Tibial artery (tissue), 4 donors: Measurements from ENCODE around the gene ACTL10.

Experiments used
- DNase-seq, 2 donors: peaks; one replicate each; pipeline ENCODE4 v3.0.0-alpha.2; 2019
- H3K27ac ChIP-seq, 2 donors: fragments of 200-600 bp; sonication (generic) in 1 of 2; 1 replicate in 1 of 2; 2 replicates in 1 of 2; pipeline ENCODE4 v1.5.1; 2018 to 2019; ENCODE audit warnings: mild to moderate bottlenecking in 1 of 2
- H3K27me3 ChIP-seq, 2 donors: fragments of 200-600 bp; sonication (generic) in 1 of 2; one replicate each; pipeline versions ENCODE4 v1.5.1 to v1.6.0; 2016 to 2019
- H3K36me3 ChIP-seq, 3 donors: fragments of 200-600 bp; sonication (generic) in 2 of 3; one replicate each; pipeline ENCODE4 v1.5.1; 2016 to 2019; ENCODE audit warnings: mild to moderate bottlenecking in 2 of 3
- H3K4me1 ChIP-seq, 4 donors: fragments of 200-600 bp; sonication (generic) in 2 of 4; 1 replicate in 3 of 4; 2 replicates in 1 of 4; pipeline ENCODE4 v1.5.1; 2016 to 2019
- H3K4me3 ChIP-seq, 2 donors: fragments of 200-600 bp; sonication (generic) in 1 of 2; 1 replicate in 1 of 2; 2 replicates in 1 of 2; pipeline ENCODE4 v1.5.1; 2018 to 2019; ENCODE audit warnings: mild to moderate bottlenecking in 2 of 2
- H3K9me3 ChIP-seq, 3 donors: fragments of 200-600 bp; sonication (generic) in 1 of 3; one replicate each; pipeline ENCODE4 v1.5.1; 2016 to 2019
- intact Hi-C: fragments of 100-400 bp; cut with DNase I; formaldehyde crosslinking; loops from one replicate; pipeline ENCODE4 v1.15.0; 2023; ENCODE audit warnings: low total_unique reads
- TF ChIP-seq, protein P1 (sequence below), 2 experiments: fragments of 200-600 bp in 1 of 2; fragments of 450-650 bp in 1 of 2; IDR thresholded peaks; one replicate each; pipeline ENCODE4 v1.5.1; 2017 to 2019; ENCODE audit warnings: antibody characterized with exemption in 2 of 2, mild to moderate bottlenecking in 1 of 2, moderate library complexity in 1 of 2

Gene ACTL10

DNA sequence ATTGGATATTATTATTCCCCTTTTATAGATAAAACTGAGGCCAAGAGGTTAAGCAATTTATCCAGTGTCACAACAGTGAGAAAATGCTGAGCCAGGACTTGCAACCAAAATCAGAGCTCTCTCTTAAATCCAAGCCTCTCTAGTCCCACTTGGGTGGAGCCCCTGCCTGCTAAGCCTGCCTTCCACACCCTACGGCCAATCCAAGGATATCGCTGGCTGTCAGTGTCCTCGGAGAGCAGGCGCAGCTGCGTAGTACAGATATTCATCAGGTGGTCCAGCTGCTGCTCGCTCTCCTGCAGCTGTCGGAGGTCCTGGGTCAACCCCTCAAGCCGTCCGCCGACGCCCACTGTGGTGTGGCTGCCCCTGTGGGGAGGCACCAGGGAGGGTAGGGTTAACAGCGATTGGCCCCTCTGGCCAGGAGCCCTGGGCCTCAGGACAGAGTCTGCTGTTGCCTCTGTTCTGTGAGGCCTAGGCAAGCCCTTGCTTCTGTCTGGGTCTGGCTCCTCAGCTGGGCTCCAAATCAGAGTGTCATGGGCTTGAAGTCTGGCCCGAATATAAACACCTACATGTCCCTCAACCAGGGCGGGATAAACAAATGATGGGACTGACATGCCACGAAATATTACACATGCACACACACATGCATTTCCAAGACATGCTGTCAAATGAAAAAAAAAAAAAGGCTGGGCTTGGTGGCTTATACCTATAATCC, 11.4 kb downstream of the ACTL10 start:
- intact Hi-C loops: no loop called here
- H3K36me3 ChIP-seq: no peaks in the 10 kb centered on the region
- H3K9me3 ChIP-seq: no peaks in the 10 kb centered on the region
- no peaks in the 10 kb centered on the region for H3K27me3 ChIP-seq
- H3K4me3 ChIP-seq: no peak overlapping the region
- TF ChIP-seq, protein P1, sequence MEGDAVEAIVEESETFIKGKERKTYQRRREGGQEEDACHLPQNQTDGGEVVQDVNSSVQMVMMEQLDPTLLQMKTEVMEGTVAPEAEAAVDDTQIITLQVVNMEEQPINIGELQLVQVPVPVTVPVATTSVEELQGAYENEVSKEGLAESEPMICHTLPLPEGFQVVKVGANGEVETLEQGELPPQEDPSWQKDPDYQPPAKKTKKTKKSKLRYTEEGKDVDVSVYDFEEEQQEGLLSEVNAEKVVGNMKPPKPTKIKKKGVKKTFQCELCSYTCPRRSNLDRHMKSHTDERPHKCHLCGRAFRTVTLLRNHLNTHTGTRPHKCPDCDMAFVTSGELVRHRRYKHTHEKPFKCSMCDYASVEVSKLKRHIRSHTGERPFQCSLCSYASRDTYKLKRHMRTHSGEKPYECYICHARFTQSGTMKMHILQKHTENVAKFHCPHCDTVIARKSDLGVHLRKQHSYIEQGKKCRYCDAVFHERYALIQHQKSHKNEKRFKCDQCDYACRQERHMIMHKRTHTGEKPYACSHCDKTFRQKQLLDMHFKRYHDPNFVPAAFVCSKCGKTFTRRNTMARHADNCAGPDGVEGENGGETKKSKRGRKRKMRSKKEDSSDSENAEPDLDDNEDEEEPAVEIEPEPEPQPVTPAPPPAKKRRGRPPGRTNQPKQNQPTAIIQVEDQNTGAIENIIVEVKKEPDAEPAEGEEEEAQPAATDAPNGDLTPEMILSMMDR (IDR thresholded peaks at IDR 0.05): no peak
- peaks cover 0 to 58% (median 51%) of the 10 kb centered on the region in 4 donors for H3K4me1 ChIP-seq
- H3K27ac ChIP-seq: peak overlapping the region in 1 of 2 donors; percentile 98
- DNase-seq: no peak

DNA sequence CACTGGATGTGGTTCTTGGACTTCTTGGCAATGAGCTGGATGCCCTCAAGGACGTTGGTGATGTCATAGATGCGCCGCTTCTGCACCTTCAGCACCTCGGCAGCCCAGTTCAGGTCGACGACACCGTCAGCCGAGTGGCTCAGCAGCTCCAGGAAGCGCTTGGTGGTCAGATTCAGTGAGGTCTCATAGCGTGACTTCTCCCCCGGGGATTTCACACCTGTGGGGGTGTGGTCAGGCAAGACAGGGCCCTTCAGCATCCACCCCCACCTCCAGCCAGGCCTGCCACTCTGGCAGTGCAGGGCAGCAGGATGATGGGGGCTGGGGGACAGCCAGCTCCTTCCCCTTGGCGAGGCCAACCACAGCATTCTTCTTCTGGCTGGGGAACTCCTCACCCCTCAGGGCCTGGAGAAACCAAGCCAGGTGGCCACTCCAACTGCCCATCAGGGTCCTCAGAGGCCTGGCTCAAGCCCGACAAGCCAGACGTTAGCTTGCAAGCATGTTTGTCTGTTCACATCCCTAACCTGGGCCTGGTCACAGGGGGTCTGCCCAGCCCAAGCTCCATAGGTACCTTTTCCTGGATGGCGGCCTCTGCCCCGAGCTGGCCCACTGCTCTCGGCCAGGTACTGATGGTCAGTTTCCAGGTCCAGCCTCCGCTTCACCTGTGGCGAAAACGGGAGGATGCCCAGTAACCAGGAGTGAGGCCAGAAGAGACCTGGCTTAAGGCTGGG, 13.2 kb downstream of the ACTL10 start:
- Histone ChIP-seq H3K36me3 (no peaks in the 10 kb centered on the region), H3K27ac (peak overlapping the region; percentile 55 to 63), H3K4me1 (peaks cover 0 to 47% (median 40%) of the 10 kb centered on the region in 4 donors), H3K9me3 (no peaks in the 10 kb centered on the region), H3K27me3 (no peaks in the 10 kb centered on the region), H3K4me3 (no peak overlapping the region)
- intact Hi-C loops: loop anchor here (10.0 kb wide), 1 partner anchor 55 kb away; the partner anchor contains the start of gene ZNF341
- TF ChIP-seq, protein P1 (IDR thresholded peaks at IDR 0.05): no peak
- peak in 1 of 2 donors; percentile 16 for DNase-seq

GRCh38 chr20:33680686-33681085, 13.9 kb downstream of the ACTL10 start:
- Histone ChIP-seq H3K27me3 (no peaks in the 10 kb centered on the region), H3K4me3 (no peak overlapping the region), H3K36me3 (no peaks in the 10 kb centered on the region), H3K27ac (peak overlapping the region; percentile 57 to 63), H3K9me3 (no peaks in the 10 kb centered on the region), H3K4me1 (peaks cover 0 to 47% (median 38%) of the 10 kb centered on the region in 4 donors)
- peak in 1 of 2 donors; percentile 85 for DNase-seq
- intact Hi-C loops: loop anchor here (10.0 kb wide), 1 partner anchor 54 kb away; the partner anchor contains the start of gene ZNF341
- TF ChIP-seq, protein P1 (IDR thresholded peaks at IDR 0.05): no peak

GRCh38 chr20:33681288-33681687, 14.5 kb downstream of the ACTL10 start:
- H3K9me3 ChIP-seq: no peaks in the 10 kb centered on the region
- H3K27me3 ChIP-seq: no peaks in the 10 kb centered on the region
- intact Hi-C loops: loop anchor here (10.0 kb wide), 1 partner anchor 54 kb away; the partner anchor contains the start of gene ZNF341
- peak overlapping the region; percentile 57 to 63 for H3K27ac ChIP-seq
- H3K36me3 ChIP-seq: no peaks in the 10 kb centered on the region
- TF ChIP-seq, protein P1 (IDR thresholded peaks at IDR 0.05): no peak
- no peak overlapping the region for H3K4me3 ChIP-seq
- no peak for DNase-seq
- H3K4me1 ChIP-seq: peaks cover 0 to 44% (median 35%) of the 10 kb centered on the region in 4 donors

DNA sequence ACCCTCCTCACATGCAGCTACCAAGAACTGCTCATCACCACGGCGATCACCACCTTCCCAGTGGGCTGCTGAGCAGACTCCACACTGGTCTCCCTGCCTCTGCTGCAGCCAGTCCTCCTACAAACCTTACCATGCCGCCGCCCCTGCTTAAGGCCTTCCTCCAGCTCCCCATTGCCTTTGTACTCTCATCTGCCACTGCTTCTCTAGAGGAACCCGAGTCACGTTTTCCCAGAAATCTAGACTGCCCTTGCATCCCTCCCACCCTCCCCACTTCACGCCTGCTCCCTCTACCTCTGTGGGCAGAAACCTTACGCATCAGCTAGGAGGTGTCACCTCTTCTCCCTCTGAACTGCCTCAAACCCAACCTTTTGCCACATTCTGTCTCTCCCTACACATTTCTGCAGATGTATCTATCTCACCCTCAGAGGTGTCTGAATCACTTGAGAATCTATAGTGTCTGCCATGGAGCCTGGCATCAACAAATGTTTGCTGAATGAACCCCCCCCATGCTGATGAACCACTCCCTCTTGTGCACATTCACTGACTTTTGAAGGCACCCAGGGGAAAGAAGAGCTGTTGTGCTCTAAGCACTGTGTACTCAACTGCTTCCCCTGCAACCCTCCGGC, 15.1 kb downstream of the ACTL10 start:
- no peak for DNase-seq
- H3K27me3 ChIP-seq: no peaks in the 10 kb centered on the region
- TF ChIP-seq, protein P1 (IDR thresholded peaks at IDR 0.05): no peak
- no peaks in the 10 kb centered on the region for H3K36me3 ChIP-seq
- intact Hi-C loops: loop anchor here (10.0 kb wide), 1 partner anchor 53 kb away; the partner anchor contains the start of gene ZNF341
- peaks cover 0 to 42% (median 31%) of the 10 kb centered on the region in 4 donors for H3K4me1 ChIP-seq
- H3K27ac ChIP-seq: no peak overlapping the region
- H3K9me3 ChIP-seq: no peaks in the 10 kb centered on the region
- no peak overlapping the region for H3K4me3 ChIP-seq
